WI38 (cell line): Measurements from ENCODE around the gene ZC3H6.
"Not testable (repeated sequence)": the region's sequence is repeated elsewhere in the genome, so short reads cannot be mapped to it uniquely, and the experiment has no call there.

Experiments
- H3K4me3 ChIP-seq: 2 replicates; pipeline ENCODE4 v1.5.1; 2011; ENCODE audit warnings: low read depth, mild to moderate bottlenecking, control low read depth, low read length
- TF ChIP-seq, protein P1 (sequence below): IDR thresholded peaks from 2 replicates; pipeline ENCODE4 v1.5.1; 2012; ENCODE audit warnings: low read depth, mild to moderate bottlenecking, control low read depth, low read length

ZC3H6 gene

GRCh38 chr2:112345030-112346027, 69.9 kb downstream of the ZC3H6 start:
- TF ChIP-seq, protein P1, sequence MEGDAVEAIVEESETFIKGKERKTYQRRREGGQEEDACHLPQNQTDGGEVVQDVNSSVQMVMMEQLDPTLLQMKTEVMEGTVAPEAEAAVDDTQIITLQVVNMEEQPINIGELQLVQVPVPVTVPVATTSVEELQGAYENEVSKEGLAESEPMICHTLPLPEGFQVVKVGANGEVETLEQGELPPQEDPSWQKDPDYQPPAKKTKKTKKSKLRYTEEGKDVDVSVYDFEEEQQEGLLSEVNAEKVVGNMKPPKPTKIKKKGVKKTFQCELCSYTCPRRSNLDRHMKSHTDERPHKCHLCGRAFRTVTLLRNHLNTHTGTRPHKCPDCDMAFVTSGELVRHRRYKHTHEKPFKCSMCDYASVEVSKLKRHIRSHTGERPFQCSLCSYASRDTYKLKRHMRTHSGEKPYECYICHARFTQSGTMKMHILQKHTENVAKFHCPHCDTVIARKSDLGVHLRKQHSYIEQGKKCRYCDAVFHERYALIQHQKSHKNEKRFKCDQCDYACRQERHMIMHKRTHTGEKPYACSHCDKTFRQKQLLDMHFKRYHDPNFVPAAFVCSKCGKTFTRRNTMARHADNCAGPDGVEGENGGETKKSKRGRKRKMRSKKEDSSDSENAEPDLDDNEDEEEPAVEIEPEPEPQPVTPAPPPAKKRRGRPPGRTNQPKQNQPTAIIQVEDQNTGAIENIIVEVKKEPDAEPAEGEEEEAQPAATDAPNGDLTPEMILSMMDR: no peak
- H3K4me3 ChIP-seq: no peak overlapping the region

DNA sequence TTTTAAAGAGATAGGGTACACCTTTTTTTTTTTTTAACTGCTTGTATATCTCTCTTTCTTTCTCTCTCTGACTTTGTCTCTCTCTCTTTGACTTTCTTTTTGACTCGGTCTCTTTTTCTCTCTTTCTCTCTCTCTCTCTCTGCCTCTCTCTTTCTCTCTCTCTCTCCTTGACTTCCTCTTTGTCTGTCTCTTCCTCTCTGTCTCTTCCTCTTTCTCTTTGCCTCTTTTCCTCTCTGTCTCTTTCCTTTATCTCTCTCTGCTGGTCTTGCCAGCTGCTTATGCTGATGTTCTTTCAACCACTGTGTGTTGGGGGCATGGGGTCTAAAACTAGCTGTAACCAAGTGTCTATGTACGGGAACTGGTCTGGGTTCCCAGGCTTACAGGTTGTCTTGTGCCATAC, 76.9 kb downstream of the ZC3H6 start:
- not testable (repeated sequence) for H3K4me3 ChIP-seq

DNA sequence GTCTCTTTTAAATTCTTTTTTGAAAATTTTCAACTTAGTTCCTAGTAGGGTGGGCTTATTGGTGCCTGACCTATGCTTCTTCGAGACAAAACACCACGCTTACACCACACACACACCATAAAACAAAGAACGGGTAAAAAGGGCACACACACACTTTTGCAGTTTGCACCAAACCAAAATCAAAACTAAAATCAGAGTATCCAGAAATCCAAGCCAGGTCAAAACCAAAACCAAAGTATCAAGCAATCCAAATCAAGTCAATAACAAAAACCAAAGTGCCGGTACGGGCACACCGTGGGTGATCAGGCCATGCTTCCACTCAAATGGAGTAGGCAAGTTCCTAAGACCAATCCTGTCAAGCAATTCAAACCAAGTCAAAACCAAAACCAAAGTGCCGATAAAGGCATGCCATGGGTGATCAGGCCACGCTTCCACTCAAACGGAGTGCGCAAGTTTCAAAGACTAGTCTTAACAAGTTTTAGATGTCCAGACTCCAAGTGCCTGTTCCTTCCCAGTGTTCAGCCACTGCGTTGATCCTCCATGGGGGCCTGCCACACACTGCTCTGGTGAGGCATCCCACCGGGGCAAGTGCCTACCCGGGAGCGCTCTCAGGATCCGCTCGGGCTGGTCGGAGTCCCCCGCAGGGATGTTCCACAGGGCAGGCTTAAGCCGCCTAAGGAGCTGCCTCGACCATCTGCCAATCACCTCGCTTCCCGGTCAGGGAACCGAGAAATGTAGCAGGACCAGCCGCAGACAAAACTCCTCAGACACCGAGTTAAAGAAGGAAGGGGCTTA, 77.6 kb downstream of the ZC3H6 start:
- not testable (repeated sequence) for H3K4me3 ChIP-seq

DNA sequence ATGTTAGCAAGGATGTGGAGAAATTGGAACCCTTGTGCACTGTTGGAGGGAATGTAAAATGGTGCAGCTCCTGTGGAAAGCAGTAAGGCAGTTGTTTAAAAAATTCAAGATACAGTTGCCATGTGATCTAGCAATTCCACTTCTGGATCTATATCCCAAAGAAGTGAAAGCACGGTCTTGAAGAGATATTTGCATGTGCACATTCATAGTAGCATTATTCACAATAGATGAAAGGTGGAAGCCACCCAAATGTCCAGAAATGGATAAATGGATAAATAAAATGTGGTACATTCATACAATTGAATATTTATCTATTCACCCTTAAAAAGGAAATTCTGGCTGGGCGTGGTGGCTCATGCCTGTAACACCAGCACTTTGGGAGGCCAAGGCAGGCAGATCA, 78.9 kb downstream of the ZC3H6 start:
- not testable (repeated sequence) for H3K4me3 ChIP-seq

GRCh38 chr2:112360055-112360454, 84.7 kb downstream of the ZC3H6 start:
- H3K4me3 ChIP-seq: not testable (repeated sequence)
